Stomach (tissue), 4 donors: ENCODE results near the gene ATP7B.

ENCODE experiments used
- CTCF ChIP-seq, 7 experiments: fragments of 450-650 bp in 4 of 7; fragments of 200-600 bp in 3 of 7; sonication (generic) in 3 of 7; IDR thresholded peaks; one replicate each; pipeline ENCODE4 v1.5.1; 2016 to 2019; ENCODE audit warnings: antibody characterized with exemption in 7 of 7, control low read depth in 2 of 7, mild to moderate bottlenecking in 1 of 7
- POLR2A ChIP-seq, 4 donors: fragments of 450-650 bp; IDR thresholded peaks; one replicate each; pipeline ENCODE4 v1.6.1; 2016; ENCODE audit warnings: antibody characterized with exemption in 4 of 4, control low read depth in 2 of 4, mild to moderate bottlenecking in 1 of 4, moderate library complexity in 1 of 4
- POLR2AphosphoS5 ChIP-seq, 3 donors: sonication (generic); formaldehyde crosslinking; IDR thresholded peaks; one replicate each; pipeline ENCODE4 v1.6.1; 2016; ENCODE audit warnings: antibody characterized with exemption in 3 of 3

GRCh38 chr13:52001120-52001731 lies 10.0 kb downstream of the ATP7B start:
- no peak for TF ChIP-seq POLR2A (IDR thresholded peaks at IDR 0.05)
- peak in 5 of 7 experiments; percentile 35 to 74 (median 53) for TF ChIP-seq CTCF (IDR thresholded peaks at IDR 0.05)
- TF ChIP-seq POLR2AphosphoS5 (IDR thresholded peaks at IDR 0.05) = no peak
